Body of pancreas (tissue), 4 donors: ENCODE results near the gene GALNT7. TPM values are rescaled to one million over a fixed set of nuclear protein-coding genes. Genes with fewer than 3 reads are reported as not detected.
A peak's percentile ranks its signal among the peaks of the same experiment; 100 is the strongest.

Experiments used
- ATAC-seq: fragments of 150-250 bp; one replicate; pipeline ENCODE4 v1.9.1; 2016
- DNase-seq, 4 donors: peaks; one replicate each; pipeline ENCODE4 v3.0.0-alpha.2; 2019
- H3K27ac ChIP-seq, 4 donors: fragments of 200-600 bp; sonication (generic); 1 replicate in 3 of 4; 2 replicates in 1 of 4; pipeline versions ENCODE4 v1.5.1 to v1.6.1; 2016 to 2019; ENCODE audit warnings: mild to moderate bottlenecking in 1 of 4, mixed read lengths in 1 of 4, moderate library complexity in 1 of 4
- H3K27me3 ChIP-seq, 2 donors: fragments of 200-600 bp; sonication (generic); one replicate each; pipeline ENCODE4 v1.6.0; 2016; ENCODE audit warnings: mild to moderate bottlenecking in 1 of 2
- H3K36me3 ChIP-seq, 2 donors: fragments of 200-600 bp; sonication (generic); replicated peaks in 1 of 2; 2 replicates each; pipeline ENCODE4 v1.5.1; 2016; ENCODE audit warnings: low read depth in 2 of 2; ENCODE audit not compliant: insufficient read depth in 1 of 2
- H3K4me1 ChIP-seq: fragments of 200-600 bp; sonication (generic); one replicate; pipeline ENCODE4 v1.6.0; 2016
- H3K4me3 ChIP-seq, 2 donors: fragments of 200-600 bp; sonication (generic); 1 replicate in 1 of 2; 2 replicates in 1 of 2; pipeline ENCODE4 v1.5.1; 2016 to 2019
- H3K9me3 ChIP-seq, 3 donors: fragments of 200-600 bp; sonication (generic); 1 replicate in 2 of 3; 2 replicates in 1 of 3; pipeline ENCODE4 v1.5.1; 2016
- CTCF ChIP-seq, 7 experiments: fragments of 450-650 bp in 4 of 7; fragments of 200-600 bp in 3 of 7; sonication (generic) in 3 of 7; IDR thresholded peaks; one replicate each; pipeline ENCODE4 v1.5.1; 2016 to 2019; ENCODE audit warnings: antibody characterized with exemption in 7 of 7
- POLR2A ChIP-seq, 3 donors: fragments of 450-650 bp; IDR thresholded peaks; one replicate each; pipeline ENCODE4 v1.6.1; 2016; ENCODE audit warnings: antibody characterized with exemption in 3 of 3, mild to moderate bottlenecking in 2 of 3
- WGBS, 2 donors: methylation state at CpG; one replicate each; pipeline ENCODE4 v1.1.5; 2017; 5-methylcytosine and 5-hydroxymethylcytosine counted together
- intact Hi-C: fragments of 100-400 bp; cut with DNase I; formaldehyde crosslinking; loops from one replicate; pipeline ENCODE4 v1.15.1; 2023
- total RNA-seq, 2 donors: library from RNA; depleted of rRNA; stranded (reverse); fragments of >200 nt; gene quantifications; one replicate each; pipeline ENCODE4 v1.1.0, GENCODE V29; 2016

Gene GALNT7
- total RNA-seq, 2 donors from 2014 or later = 20.4 to 32.4 TPM

- H3K27me3 ChIP-seq = no peaks in the 10 kb centered on the region
- H3K9me3 ChIP-seq = no peaks in the 10 kb centered on the region
- H3K4me1 ChIP-seq = peaks cover 32% of the 10 kb centered on the region
- H3K36me3 ChIP-seq = no peaks in the 10 kb centered on the region
- H3K27ac ChIP-seq = no peak overlapping the region
- TF ChIP-seq POLR2A (IDR thresholded peaks at IDR 0.05) (no peak), CTCF (IDR thresholded peaks at IDR 0.05) (no peak)
- H3K4me3 ChIP-seq = no peak overlapping the region
- ATAC-seq = no peak
- intact Hi-C loops = loop anchor here (10.0 kb wide), 1 partner anchor 147 kb away; no protein-coding TSS in a partner anchor
- WGBS, 2 donors = 61 to 75% methylated on average over 8 of the region's 8 CpGs
- DNase-seq = no peak
Measured at GRCh38 chr4:173171987-173172386, 3.4 kb downstream of the GALNT7 start.

GRCh38 chr4:173174184-173174583 lies 5.6 kb downstream of the GALNT7 start:
- Histone ChIP-seq H3K9me3 (no peaks in the 10 kb centered on the region), H3K4me3 (no peak overlapping the region), H3K36me3 (no peaks in the 10 kb centered on the region), H3K27ac (no peak overlapping the region), H3K4me1 (peaks cover 25% of the 10 kb centered on the region), H3K27me3 (no peaks in the 10 kb centered on the region)
- TF ChIP-seq POLR2A (IDR thresholded peaks at IDR 0.05) (no peak), CTCF (IDR thresholded peaks at IDR 0.05) (no peak)
- DNase-seq = no peak
- no peak for ATAC-seq
- 94 to 95% methylated on average over 2 of the region's 2 CpGs for WGBS, 2 donors
- intact Hi-C loops = loop anchor here (10.0 kb wide), 1 partner anchor 149 kb away; no protein-coding TSS in a partner anchor

GRCh38 chr4:173174594-173175012 lies 6.0 kb downstream of the GALNT7 start:
- Histone ChIP-seq H3K27ac (no peak overlapping the region), H3K9me3 (no peaks in the 10 kb centered on the region), H3K4me3 (no peak overlapping the region), H3K27me3 (no peaks in the 10 kb centered on the region), H3K36me3 (no peaks in the 10 kb centered on the region), H3K4me1 (peaks cover 29% of the 10 kb centered on the region)
- no peak for TF ChIP-seq CTCF (IDR thresholded peaks at IDR 0.05)
- no peak for TF ChIP-seq POLR2A (IDR thresholded peaks at IDR 0.05)
- intact Hi-C loops = loop anchor here (10.0 kb wide), 1 partner anchor 150 kb away; no protein-coding TSS in a partner anchor
- 48% methylated on average over 3 of the region's 3 CpGs for WGBS, 2 donors
- no peak for ATAC-seq
- peak in 1 of 4 donors; percentile 23 for DNase-seq

GRCh38 chr4:173176010-173176409 lies 7.4 kb downstream of the GALNT7 start:
- WGBS, 2 donors = 91 to 96% methylated on average over 6 of the region's 6 CpGs
- intact Hi-C loops = loop anchor here (10.0 kb wide), 1 partner anchor 151 kb away; no protein-coding TSS in a partner anchor
- no peak for DNase-seq
- no peaks in the 10 kb centered on the region for H3K36me3 ChIP-seq
- no peak overlapping the region for H3K27ac ChIP-seq
- peaks cover 19% of the 10 kb centered on the region for H3K4me1 ChIP-seq
- H3K4me3 ChIP-seq = no peak overlapping the region
- no peaks in the 10 kb centered on the region for H3K27me3 ChIP-seq
- H3K9me3 ChIP-seq = no peaks in the 10 kb centered on the region
- TF ChIP-seq POLR2A (IDR thresholded peaks at IDR 0.05) (no peak), CTCF (IDR thresholded peaks at IDR 0.05) (no peak)
- no peak for ATAC-seq

- ATAC-seq = no peak
Measured at GRCh38 chr4:173177232-173177631, 8.6 kb downstream of the GALNT7 start.

More at GRCh38 chr4:173177232-173177631, 8.6 kb downstream of the GALNT7 start:
- intact Hi-C loops = loop anchor here (10.0 kb wide), 1 partner anchor 152 kb away; no protein-coding TSS in a partner anchor
- Histone ChIP-seq H3K36me3 (no peaks in the 10 kb centered on the region), H3K4me3 (no peak overlapping the region), H3K4me1 (peaks cover 25% of the 10 kb centered on the region), H3K27me3 (no peaks in the 10 kb centered on the region), H3K9me3 (no peaks in the 10 kb centered on the region), H3K27ac (no peak overlapping the region)
- TF ChIP-seq POLR2A (IDR thresholded peaks at IDR 0.05) (no peak), CTCF (IDR thresholded peaks at IDR 0.05) (no peak)
- no peak for DNase-seq
- WGBS, 2 donors = 32 to 41% methylated on average over 3 of the region's 3 CpGs
